Natural killer cell (primary cell): ENCODE results near the gene CHD2. TPM values are rescaled to one million over a fixed set of nuclear protein-coding genes. Genes with fewer than 3 reads are reported as not detected.

Source experiments
- ATAC-seq, 3 donors: fragments of 150-1000 bp in 2 of 3; fragments of 200-7000 bp in 1 of 3; cut with Tn5 transposase; 1 replicate in 1 of 3; 2 replicates in 2 of 3; pipeline ENCODE4 v1.10.0; 2021; ENCODE audit warnings: mild to moderate bottlenecking in 2 of 3, moderate library complexity in 2 of 3
- DNase-seq, 2 donors: peaks; one replicate each; pipeline versions ENCODE4 v3.0.0 to v3.0.0-alpha.2; 2013 to 2021; ENCODE audit warnings: mixed read lengths in 1 of 2
- H3K27ac ChIP-seq: one replicate; pipeline ENCODE4 v1.5.1; 2013; ENCODE audit warnings: mild to moderate bottlenecking, low read length
- H3K27me3 ChIP-seq: one replicate; pipeline ENCODE4 v1.6.1; 2013; ENCODE audit warnings: low read length; ENCODE audit not compliant: control insufficient read depth, insufficient read depth
- H3K36me3 ChIP-seq: one replicate; pipeline ENCODE4 v1.6.1; 2013; ENCODE audit warnings: low read length; ENCODE audit not compliant: control insufficient read depth, insufficient read depth
- H3K4me1 ChIP-seq: one replicate; pipeline ENCODE4 v1.6.1; 2013; ENCODE audit warnings: low read length; ENCODE audit not compliant: control insufficient read depth, insufficient read depth
- H3K4me3 ChIP-seq: one replicate; pipeline ENCODE4 v1.5.1; 2013; ENCODE audit warnings: low read length
- H3K9me3 ChIP-seq: one replicate; pipeline ENCODE4 v1.6.1; 2013; ENCODE audit warnings: low read length; ENCODE audit not compliant: control insufficient read depth, insufficient read depth
- H3K27ac Mint-ChIP-seq, 2 donors: one replicate each; pipeline ENCODE4 v1.8.0; 2022; ENCODE audit warnings: mild to moderate bottlenecking in 2 of 2, mixed read lengths in 2 of 2, moderate library complexity in 1 of 2
- H3K27me3 Mint-ChIP-seq, 2 donors: one replicate each; pipeline ENCODE4 v1.8.0; 2022; ENCODE audit warnings: low read depth in 2 of 2, mixed read lengths in 2 of 2
- H3K36me3 Mint-ChIP-seq: one replicate; pipeline ENCODE4 v1.8.0; 2022; ENCODE audit warnings: mixed read lengths
- H3K4me1 Mint-ChIP-seq, 2 donors: one replicate each; pipeline ENCODE4 v1.8.0; 2022; ENCODE audit warnings: mixed read lengths in 2 of 2
- H3K4me3 Mint-ChIP-seq: one replicate; pipeline ENCODE4 v1.8.0; 2022; ENCODE audit warnings: mild to moderate bottlenecking, moderate library complexity, mixed read lengths
- H3K9me3 Mint-ChIP-seq, 2 donors: one replicate each; pipeline ENCODE4 v1.8.0; 2022; ENCODE audit warnings: mixed read lengths in 2 of 2
- CTCF ChIP-seq: fragments of 200-600 bp; IDR thresholded peaks from one replicate; pipeline ENCODE4 v1.8.0; 2022; ENCODE audit warnings: antibody characterized with exemption
- WGBS: methylation state at CpG from one replicate; pipeline ENCODE4 v1.1.7; 2013; ENCODE audit warnings: missing lambda C conversion rate; ENCODE audit not compliant: insufficient coverage; 5-methylcytosine and 5-hydroxymethylcytosine counted together
- intact Hi-C: fragments of 100-400 bp; cut with micrococcal nuclease; formaldehyde crosslinking; loops from one replicate; pipeline ENCODE4 v1.14.2; 2022
- total RNA-seq, 4 donors: library from RNA; stranded (reverse); fragments of 120-200 nt in 1 of 4; gene quantifications; one replicate each; pipeline versions ENCODE4 v1.2.3 to v1.2.4, GENCODE V29; 2013 to 2022

CHD2 gene
- total RNA-seq, 3 donors from 2014 or later (not counting 1 experiment from before 2014, with no cell fraction given) = 418 to 449 (median 441) TPM

GRCh38 chr15:93018574-93018973, 118.5 kb downstream of the CHD2 start:
- H3K36me3 Mint-ChIP-seq = peaks cover 71% of the 10 kb centered on the region
- no peak for DNase-seq
- H3K27me3 ChIP-seq = no peaks in the 10 kb centered on the region
- no peak overlapping the region for H3K4me3 ChIP-seq
- TF ChIP-seq CTCF = no peak
- peak overlapping the region; percentile 5 to 39 for H3K27ac Mint-ChIP-seq
- intact Hi-C loops = no loop called here
- H3K4me1 ChIP-seq = no peaks in the 10 kb centered on the region
- H3K9me3 Mint-ChIP-seq = no peaks in the 10 kb centered on the region
- 96% methylated on average over 4 of the region's 4 CpGs for WGBS
- H3K27ac ChIP-seq = no peak overlapping the region
- no peak overlapping the region for H3K4me3 Mint-ChIP-seq
- H3K27me3 Mint-ChIP-seq = no peaks in the 10 kb centered on the region
- peaks cover 39 to 41% of the 10 kb centered on the region in 2 donors for H3K4me1 Mint-ChIP-seq
- ATAC-seq = no peak
- peaks cover 94% of the 10 kb centered on the region for H3K36me3 ChIP-seq
- no peaks in the 10 kb centered on the region for H3K9me3 ChIP-seq

- WGBS = 85% methylated on average over 7 of the region's 7 CpGs
- intact Hi-C loops = no loop called here
- no peak overlapping the region for H3K4me3 ChIP-seq
- no peaks in the 10 kb centered on the region for H3K9me3 ChIP-seq
- Mint-ChIP-seq H3K4me3 (no peak overlapping the region), H3K36me3 (peaks cover 71% of the 10 kb centered on the region), H3K27me3 (no peaks in the 10 kb centered on the region), H3K9me3 (no peaks in the 10 kb centered on the region), H3K4me1 (peaks cover 44 to 46% of the 10 kb centered on the region in 2 donors), H3K27ac (peak overlapping the region; percentile 5 to 39)
- no peak overlapping the region for H3K27ac ChIP-seq
- no peaks in the 10 kb centered on the region for H3K4me1 ChIP-seq
- DNase-seq (no peak), ATAC-seq (no peak)
- H3K27me3 ChIP-seq = no peaks in the 10 kb centered on the region
- H3K36me3 ChIP-seq = peaks cover 95% of the 10 kb centered on the region
- TF ChIP-seq CTCF = no peak
Measured at GRCh38 chr15:93019090-93019489, 119.0 kb downstream of the CHD2 start.

- Histone ChIP-seq H3K9me3 (no peaks in the 10 kb centered on the region), H3K4me1 (peaks cover 3% of the 10 kb centered on the region), H3K36me3 (peaks cover 95% of the 10 kb centered on the region), H3K4me3 (no peak overlapping the region), H3K27ac (no peak overlapping the region), H3K27me3 (no peaks in the 10 kb centered on the region)
- WGBS = 96% methylated on average over 10 of the region's 10 CpGs
- no peak overlapping the region for H3K4me3 Mint-ChIP-seq
- H3K36me3 Mint-ChIP-seq = peaks cover 71% of the 10 kb centered on the region
- ATAC-seq (no peak), DNase-seq (no peak)
- peaks cover 53 to 55% of the 10 kb centered on the region in 2 donors for H3K4me1 Mint-ChIP-seq
- no peaks in the 10 kb centered on the region for H3K27me3 Mint-ChIP-seq
- H3K27ac Mint-ChIP-seq = peak overlapping the region; percentile 60 to 86
- intact Hi-C loops = no loop called here
- no peaks in the 10 kb centered on the region for H3K9me3 Mint-ChIP-seq
- no peak for TF ChIP-seq CTCF
Measured at GRCh38 chr15:93019971-93020370, 119.8 kb downstream of the CHD2 start.
